Stimulated activated CD4-positive, alpha-beta T cell treated with anti-CD3 and anti-CD28 coated beads, Interleukin-1b, Interleukin-23, amount 100 ng/mL, for 1 hour (primary cell): Measurements from ENCODE around the gene TESMIN.

Source experiments
- DNase-seq, 2 donors: peaks; one replicate each; pipeline ENCODE4 v3.0.0-alpha.2; 2020; ENCODE audit warnings: low read depth in 2 of 2

TESMIN gene

GRCh38 chr11:68683536-68684384, 67.6 kb downstream of the TESMIN start:
- DNase-seq: no peak

- no peak for DNase-seq
Measured at GRCh38 chr11:68683121-68683520, 68.2 kb downstream of the TESMIN start.

DNA sequence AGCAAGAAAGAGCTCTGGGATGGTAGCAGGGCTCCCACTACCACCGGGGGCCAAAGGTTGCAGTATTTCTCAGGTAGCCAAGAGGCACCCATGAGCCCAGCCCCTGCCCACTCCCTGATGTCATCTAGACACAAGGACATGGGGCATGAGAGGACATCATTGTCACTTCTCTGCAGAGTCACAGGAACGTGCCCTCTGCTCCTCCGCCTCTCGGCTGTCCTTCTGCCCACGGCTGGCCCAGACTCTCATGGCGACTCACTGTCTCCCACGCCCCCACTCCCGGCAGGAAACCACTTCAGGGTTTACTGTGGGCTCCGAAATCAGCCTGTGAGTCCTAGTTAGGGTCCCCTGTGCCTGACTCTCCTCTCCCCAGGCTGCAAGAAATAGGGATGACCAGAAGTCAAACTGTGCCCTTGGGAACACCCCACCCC, 68.8 kb downstream of the TESMIN start:
- no peak for DNase-seq

GRCh38 chr11:68680541-68681231, 70.6 kb downstream of the TESMIN start:
- DNase-seq: no peak

- DNase-seq: no peak
Measured at GRCh38 chr11:68678031-68678441, 73.3 kb downstream of the TESMIN start.

DNA sequence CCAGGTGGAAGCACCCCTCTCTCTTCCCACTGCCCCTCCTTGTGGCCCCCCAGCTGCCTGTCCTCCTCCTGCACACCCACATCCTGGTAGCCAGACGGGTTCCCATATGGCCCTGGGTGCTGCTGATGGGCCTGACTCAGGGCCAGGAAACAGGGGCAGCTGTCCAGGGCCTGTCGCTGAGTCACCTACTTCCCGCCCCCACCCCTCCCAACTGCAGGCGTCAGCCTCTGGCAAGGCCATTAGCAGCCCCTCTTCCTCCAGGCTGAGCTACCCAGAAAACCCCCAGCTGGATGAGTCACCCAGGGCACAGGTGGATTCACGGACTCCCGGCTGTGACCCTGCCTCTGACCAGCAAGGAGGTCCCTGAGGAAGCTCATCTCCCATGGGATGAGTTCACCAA, 73.9 kb downstream of the TESMIN start:
- no peak for DNase-seq

- no peak for DNase-seq
Measured at GRCh38 chr11:68674461-68674860, 76.9 kb downstream of the TESMIN start.

DNA sequence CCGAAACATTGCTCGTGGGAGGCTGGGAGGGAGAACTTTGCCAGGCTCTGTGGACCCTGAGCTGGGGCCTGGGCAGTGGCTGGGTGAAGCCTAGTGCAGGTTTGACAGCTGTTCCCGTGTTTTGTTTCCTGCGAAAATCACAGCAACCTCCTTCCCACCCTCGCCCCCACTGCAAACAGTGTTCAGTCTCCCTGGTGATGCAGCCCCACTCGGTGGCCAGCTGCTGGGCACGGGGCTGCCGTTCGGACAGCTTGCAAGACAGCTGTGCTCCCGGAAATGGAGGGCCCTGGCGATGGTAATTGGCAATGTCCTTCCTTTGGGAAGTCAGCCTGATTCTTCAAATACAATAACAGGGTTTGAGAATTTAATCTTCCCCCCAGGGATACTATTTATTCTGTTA, 77.3 kb downstream of the TESMIN start:
- DNase-seq: no peak

DNA sequence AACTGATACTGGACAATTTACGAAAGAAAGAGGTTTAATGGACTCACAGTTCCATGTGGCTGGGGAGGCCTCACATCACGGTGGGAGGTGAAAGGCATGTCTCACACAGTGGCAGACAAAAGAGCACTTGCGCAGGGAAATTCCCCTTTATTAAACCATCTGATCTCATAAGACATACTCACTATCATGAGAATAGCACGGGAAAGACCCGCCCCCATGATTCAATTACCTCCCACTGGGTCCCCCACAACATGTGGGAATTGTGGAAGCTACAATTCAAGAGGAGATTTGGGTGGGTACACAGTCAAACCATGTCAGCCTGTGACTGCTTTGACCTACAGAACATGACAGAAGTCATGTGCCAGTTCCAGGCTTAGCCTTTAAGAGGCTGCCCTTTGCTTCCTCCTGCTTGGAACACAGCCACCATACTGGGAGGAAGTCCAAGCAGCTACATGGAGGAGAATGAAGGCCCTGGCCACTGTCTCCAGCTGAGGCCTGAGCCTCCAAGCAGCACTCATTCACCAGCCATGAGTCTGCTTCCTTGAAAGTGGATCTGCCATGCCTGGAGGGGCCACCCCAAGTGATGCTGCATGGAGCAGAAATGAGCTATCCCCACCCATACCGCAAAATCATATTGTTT, 77.9 kb downstream of the TESMIN start:
- DNase-seq: no peak

GRCh38 chr11:68670208-68670992, 80.9 kb downstream of the TESMIN start:
- DNase-seq: no peak

GRCh38 chr11:68669301-68670090, 81.8 kb downstream of the TESMIN start:
- DNase-seq: no peak

DNA sequence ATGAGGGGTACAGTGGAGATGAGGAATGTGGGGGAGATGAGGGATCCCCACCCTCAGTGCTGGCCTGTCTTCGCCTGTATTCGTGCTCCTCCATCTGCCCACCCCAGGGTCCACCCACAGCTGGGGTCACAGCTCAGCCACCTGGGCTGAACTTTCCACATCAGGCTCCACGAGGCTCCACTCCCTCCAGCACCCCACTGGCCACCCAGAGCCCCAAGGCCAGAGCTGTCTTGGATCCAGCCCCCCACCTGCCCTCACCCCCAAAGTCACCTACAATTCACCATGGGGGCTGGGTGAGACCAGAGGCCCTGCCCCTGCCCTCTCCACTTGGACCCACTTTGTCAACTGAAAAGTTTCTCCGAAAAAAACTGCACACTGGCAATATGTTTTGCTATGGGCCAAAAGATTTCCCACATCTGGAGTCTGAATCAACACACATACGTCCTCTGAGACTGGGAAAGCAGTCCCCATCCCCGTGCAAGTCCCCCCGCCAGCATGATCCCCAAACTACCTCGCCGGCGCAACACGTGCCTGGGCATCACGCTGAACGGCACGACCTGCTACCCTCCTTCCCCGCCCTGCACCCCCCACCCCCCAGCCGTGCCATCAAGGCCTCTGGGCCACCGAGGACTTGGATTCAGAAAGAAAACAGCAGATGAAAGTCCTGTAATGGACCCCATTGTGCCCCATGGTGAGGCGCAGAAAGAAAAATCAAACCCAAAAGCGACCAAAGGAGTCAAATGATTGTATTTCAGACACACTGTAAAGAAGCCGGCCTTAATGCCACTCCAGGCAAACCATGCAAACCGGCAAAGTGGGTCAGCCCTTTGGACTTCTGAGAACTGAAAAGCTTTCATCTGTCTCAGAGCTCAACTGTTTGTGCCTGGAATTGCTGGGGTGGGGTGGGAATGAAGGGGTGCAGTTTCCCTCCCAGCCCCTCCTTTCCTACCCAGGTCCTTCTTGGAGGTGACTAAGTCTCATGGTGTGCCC, 83.5 kb downstream of the TESMIN start:
- DNase-seq: no peak

DNA sequence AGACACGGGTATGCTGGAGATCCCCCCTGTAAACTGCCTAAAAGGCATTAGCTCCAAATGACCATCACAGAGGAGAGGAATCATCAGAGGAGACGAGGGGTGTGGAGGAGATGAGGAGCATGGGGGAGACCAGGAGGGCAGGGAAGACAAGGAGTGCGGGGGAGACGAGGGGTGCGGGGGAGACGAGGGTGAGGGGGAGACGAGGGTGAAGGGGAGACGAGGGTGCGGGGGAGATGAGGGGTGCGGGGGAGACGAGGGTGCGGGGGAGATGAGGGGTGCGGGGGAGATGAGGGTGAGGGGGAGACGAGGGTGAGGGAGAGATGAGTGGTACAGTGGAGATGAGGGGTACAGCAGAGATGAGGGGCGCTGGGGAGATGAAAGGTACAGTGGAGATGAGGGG, 84.5 kb downstream of the TESMIN start:
- no peak for DNase-seq

GRCh38 chr11:68665436-68665835, 85.9 kb downstream of the TESMIN start:
- DNase-seq: no peak

GRCh38 chr11:68664906-68665305, 86.4 kb downstream of the TESMIN start:
- no peak for DNase-seq

DNA sequence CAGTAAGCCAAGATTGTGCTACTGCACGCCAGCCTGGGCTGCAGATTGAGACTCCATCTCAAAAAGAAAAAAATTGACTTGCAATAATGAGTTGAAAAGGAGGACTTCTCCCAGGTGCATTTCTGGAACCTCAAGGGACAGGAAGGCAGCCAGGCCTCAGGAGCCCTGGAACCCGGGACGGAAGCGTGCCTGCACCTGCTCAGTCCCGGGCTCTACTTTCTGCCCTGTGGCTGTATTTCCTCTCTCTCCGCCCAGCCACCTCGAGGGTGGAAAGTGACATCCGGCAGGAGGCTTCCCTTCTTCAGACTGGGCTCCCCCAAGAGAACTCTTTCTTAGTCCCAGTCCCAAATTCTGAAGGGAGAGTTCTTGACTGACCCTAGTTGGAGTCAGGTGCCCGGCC, 87.2 kb downstream of the TESMIN start:
- DNase-seq: no peak

- DNase-seq: no peak
Measured at GRCh38 chr11:68663482-68664010, 87.8 kb downstream of the TESMIN start.

GRCh38 chr11:68661697-68662603, 89.4 kb downstream of the TESMIN start:
- no peak for DNase-seq

GRCh38 chr11:68661014-68661413, 90.3 kb downstream of the TESMIN start:
- no peak for DNase-seq
